Stimulated activated CD4-positive, alpha-beta T cell treated with anti-CD3 and anti-CD28 coated beads, TNF-alpha, amount 100 ng/mL, for 4 hours (primary cell): Measurements from ENCODE around the gene GLT8D1.
"Not testable (repeated sequence)": the region's sequence is repeated elsewhere in the genome, so short reads cannot be mapped to it uniquely, and the experiment has no call there.

Experiments used
- DNase-seq, 3 experiments: peaks; one replicate each; pipeline ENCODE4 v3.0.0-alpha.2; 2020; ENCODE audit warnings: low read depth in 3 of 3

GLT8D1 gene

DNA sequence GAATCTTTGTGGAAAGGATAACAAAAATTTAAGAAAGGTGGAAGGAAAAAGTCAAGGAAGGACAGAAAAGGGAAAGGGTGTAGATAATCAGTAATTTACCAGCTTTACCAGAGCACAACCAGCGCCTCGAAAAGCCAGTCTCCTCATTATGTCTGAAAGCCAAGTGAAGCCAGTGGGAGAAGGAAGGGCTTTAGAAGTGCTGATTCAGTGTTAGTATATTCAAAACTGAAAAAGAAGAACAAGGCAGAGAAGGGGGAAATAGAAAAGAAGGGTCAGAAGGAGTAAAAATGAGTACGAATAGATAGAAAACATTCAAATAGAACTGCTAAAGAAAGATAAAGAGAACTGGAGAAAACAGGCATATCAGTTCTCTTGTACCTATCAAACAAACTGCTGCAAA, 24.0 kb downstream of the GLT8D1 start:
- no peak for DNase-seq

DNA sequence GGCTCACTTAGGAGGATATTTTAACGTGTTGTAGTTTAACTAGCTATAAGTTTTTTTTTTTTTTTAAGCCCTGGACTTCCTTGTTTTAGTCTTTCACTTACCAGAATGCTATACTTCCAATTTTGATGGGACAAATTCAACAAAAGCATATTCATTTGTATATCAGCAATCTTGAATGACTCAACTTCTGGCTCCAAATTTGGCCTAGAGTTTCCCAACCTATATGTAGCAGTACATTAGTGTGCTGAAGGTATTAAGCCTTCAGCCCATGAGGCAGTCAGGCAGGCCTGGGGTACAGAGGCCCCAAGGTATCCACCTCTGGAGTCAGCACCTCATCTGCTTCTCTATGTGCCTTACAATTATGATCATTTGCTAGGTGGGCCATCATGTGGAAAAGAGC, 25.8 kb downstream of the GLT8D1 start:
- DNase-seq = no peak

DNA sequence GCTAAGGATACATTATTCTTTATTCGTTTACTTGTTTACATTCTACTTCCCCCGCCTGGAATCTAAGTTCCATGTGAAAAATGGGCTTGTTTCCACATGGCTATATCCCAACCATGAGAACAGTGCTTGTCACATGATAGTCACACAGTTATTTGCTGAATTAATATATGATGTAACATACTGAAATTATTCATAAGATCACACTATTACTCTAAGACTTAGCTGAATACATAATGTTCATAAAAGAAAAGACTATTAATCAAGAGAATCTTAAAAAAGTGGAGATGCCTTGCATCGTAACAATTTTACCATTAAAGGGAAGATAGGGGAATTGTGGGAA, 26.4 kb downstream of the GLT8D1 start:
- DNase-seq = no peak

DNA sequence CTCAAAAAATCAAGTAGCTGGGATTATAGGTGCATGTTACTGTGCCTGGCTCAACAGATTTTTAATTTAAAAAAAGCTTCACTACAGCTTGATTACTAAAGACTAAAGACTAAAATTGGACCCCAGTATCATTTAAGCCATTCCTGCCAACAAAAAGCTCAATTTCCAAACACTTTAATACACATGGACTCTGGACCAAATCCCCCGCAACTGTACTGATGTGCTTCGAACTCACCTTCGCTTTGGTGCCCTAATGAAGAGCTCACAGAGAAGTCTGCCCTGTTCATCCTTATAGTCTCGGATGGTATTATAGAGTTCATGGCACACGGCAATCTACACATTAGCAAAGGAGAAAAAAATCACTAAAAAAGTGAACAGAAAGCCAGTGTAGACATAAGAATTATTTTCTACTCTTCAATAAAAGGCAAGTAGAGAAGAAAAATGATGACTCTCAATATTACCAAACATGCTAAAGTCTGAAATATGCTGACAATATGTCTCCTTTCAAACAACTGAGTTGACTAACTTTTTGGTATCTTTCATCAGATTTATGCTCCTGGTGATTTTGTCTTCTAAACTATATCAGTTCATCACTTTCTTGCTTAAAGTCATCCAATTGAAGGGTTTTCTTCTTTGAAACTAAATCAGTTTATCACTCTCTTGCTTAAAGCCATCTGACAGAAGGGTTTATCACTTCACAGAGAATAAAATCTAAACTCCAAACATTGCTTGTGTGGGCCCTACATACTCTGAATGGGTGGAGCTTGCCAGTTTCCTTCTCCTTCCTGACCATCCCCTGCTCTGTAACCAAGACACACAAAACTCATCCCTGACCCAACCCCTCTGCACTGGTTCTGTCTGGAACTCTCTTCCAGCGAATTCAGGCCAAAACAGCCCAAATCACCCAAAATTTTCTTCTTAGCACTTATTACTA, 27.1 kb downstream of the GLT8D1 start:
- DNase-seq = no peak

DNA sequence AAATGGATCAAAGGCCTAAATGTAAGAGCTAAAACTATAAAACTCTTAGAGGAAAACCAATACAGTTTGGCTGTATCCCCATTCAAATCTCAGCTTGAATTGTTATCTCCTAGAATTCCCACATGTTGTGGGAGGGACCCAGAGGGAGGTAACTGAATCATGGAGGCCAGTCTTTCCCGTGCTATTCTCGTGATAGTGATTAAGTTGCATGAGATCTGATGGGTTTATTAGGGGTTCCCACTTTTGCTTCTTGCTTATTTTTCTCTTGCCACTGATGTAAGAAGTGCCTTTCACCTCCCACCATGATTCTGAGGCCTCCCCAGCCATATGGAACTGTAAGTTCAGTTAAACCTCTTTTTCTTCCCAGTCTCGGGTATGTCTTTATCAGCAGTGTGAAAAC, 29.4 kb downstream of the GLT8D1 start:
- not testable (repeated sequence) for DNase-seq

DNA sequence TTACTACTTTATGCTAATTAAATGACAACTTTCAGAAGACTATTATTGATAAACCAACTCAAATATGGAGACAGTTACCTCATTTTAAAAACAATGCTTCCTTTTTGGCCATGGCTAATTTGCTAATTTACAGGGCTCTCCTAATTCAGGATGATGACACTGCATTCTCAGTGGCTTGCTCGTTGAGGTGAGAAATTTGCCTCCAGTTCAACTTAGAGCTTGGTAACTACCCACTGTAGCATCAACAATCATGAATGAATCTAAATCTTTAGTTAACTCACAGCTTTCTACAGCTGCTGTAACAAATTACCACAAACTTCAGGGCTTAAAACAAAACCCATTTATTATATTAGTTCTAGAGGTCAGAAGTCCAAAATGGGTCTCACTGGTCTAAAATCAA, 33.9 kb downstream of the GLT8D1 start:
- DNase-seq = no peak

DNA sequence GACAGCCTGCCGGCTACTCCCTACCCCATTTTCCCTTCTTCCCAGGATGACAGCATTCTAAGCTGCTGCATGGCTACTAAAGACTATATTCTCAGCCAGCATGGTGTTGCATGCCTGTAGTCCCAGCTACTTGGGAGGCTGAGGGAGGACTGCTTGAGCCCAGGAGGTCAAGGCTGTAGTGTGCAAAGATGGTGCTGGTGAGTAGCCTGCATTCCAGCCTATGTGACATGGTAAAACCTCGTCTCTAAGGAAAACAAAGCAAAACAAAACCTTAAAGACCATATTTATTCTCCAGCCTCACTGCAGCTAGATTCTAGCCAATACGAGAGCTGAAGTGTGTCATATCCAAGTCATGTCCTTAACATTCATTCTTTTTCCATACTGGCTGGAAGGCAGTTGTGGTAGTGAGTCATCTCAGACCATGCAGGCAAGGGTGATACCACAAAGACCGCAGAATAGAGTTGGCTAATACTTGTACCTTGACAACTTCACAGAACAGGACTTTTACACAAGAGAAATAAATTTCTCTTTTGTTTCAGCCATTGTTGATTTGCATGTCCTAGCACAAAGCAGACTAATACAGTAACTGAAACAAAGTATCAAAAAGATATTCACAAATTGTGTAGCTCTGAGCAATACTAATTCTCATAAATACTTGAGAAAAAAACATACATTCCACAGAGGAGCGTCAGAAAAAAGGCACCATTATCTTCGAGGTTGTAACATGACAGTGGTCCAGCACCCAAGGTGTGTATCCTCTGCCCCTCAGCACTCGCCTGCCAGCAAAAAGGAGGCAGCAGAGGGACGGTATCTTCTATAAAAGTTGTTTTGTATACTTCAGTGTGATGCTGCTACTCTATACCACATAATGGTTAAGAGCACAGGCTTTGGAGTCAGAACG, 34.7 kb downstream of the GLT8D1 start:
- DNase-seq = no peak

DNA sequence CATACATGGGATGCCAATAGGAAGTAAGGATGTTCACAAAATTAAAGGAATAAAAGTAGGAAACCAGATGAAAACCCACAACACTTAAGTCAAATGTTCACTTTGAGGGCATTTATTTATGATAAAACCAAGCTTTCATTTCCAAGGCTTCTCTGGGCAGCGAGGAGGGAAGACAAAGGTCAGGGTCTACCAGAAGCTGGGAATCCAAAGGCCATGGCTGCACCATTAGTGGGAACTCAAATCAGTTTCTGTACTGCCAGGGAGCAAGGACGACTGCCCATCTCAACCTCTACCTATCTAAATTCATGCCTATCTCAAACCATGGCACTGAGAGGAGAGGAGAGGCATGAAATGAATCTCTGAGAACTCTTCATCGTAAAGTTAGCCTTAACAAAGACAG, 42.5 kb downstream of the GLT8D1 start:
- DNase-seq = no peak

DNA sequence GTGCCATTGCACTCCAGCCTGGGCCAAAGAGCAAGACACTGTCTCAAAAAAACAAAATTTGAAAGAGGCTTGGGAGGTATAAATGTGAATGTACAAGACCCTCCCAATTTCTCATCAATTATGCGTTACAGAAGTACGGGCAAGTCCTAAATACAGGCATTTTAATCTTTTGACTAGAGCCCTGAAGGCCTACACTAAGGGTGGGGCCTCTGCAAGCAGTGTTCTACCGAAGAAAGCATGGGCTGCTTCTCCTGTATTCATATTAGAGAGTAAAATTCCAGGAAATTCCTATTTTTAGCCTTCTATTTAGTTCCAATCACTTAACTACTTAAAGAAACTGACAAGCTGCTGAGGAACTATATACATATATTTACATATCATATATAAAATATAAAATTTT, 45.5 kb downstream of the GLT8D1 start:
- no peak for DNase-seq

DNA sequence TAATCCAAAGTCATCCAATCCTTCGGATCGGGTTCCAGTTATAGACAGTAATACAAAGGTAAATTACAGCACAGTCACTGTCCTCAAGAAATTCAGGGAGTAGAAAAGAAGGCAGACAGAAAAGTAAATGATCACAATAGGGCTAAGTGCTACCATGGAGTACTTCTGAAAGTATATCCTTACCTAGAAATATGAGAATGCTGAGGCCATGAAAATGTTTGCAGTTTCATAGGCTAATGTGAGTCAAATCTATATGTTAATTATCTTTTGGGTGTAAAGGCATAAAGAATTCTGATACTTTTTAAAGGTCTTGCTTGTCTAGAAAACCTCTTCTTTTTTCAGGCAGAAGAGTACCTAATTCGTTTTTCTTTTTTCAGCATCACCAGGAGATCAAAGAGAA, 49.7 kb downstream of the GLT8D1 start:
- no peak for DNase-seq

DNA sequence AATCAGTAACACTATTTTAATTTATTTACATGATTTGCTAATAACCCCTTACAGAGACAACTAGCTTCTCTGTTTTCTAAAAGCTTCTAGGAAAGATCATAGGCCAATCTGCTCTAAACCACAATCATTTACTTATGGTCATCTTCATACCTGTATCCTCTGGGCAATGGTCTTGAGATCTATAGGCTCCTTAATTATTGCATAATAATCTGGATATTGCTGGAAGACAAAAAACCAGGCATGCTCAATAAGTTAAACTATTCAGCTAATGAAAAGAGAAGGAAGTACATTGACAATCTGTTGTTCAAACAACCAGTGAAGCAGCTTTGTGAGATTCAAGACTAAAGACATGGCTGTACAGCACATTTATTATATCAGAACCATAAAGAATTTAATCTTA, 54.0 kb downstream of the GLT8D1 start:
- DNase-seq = no peak

DNA sequence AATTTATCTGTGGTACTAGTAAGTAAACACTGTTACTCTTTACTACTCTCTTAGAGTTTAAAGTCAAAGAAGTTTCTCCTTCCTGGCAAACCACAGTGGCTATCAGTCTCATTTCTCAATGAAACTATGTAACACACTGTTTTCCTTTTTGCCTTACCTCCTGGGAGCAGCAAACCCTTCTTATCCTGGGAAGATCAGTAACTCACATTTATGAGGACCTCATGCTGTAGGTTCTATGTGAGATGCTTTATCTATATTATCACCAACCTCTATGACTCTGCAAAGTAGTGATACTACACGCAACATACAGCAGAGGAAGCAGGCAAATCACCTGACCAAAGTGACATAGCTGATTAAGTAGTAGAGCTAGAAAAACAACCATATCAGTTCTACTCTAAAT, 55.2 kb downstream of the GLT8D1 start:
- DNase-seq = no peak

DNA sequence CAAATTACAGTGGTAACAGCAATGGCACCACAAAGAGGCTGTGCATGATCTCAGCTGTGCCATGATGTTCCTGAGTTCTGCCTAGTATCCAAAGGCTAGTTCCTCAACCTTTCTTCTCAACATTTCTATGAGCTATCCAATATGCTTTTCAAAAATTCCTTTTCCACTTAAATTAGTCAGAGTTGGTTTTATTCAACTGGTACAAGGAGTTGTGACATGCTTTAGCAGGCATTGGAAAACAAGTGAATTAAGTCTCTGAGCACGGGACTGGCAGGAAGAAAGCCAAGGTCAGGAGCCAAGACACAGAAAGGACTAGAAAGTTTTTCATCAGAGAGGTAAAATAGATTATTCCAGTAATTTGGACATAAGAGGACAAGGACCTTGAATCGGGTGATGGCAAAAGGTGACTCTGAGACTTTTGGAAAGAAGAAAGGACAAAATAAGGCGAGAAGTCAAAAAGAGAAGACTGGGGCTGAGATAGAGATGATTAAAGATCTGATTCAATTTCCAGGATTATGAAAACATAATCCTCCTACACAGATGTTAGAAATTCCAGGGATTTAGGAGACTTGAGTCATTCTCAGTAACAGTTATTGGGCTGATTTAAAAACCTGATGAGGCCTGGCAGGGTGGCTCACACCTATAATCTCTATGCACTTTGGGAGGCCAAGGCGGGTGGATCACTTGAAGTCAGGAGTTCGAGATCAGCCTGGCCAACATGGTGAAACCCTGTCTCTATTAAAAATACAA, 56.0 kb downstream of the GLT8D1 start:
- DNase-seq = no peak

DNA sequence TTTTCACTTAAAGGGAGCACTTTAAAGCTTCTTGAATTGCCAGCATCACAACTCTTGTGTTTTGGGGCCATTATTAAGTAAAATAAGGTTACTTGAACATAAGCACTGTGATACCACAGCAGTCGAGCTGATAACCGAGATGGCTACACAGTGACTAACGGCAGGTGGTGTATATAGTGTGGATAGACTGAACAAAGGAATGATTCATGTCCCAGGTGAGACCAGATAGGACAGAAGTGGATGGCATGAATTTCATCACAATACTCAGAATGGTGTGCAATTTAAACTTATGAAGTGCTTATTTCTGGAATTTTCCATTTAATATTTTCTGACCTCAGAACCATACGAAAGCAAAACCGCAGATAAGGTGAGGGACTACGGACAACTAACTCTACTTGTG, 60.0 kb downstream of the GLT8D1 start:
- no peak for DNase-seq
